Neural progenitor cell (in vitro differentiated cells): ENCODE results near the gene OR10A6. TPM values are rescaled to one million over a fixed set of nuclear protein-coding genes. Genes with fewer than 3 reads are reported as not detected.

Experiments
- DNase-seq: peaks from one replicate; pipeline ENCODE4 v3.0.0-alpha.2; 2016; ENCODE audit warnings: low spot score
- H2AFZ ChIP-seq: fragments of 200-600 bp; sonication (generic); replicated peaks from 2 replicates; pipeline ENCODE4 v1.6.1; 2016; ENCODE audit warnings: antibody characterized with exemption
- H3F3A ChIP-seq: fragments of 200-600 bp; sonication (generic); 2 replicates; pipeline ENCODE4 v1.6.1; 2016; ENCODE audit warnings: antibody characterized with exemption, low read depth
- H3K27ac ChIP-seq: fragments of 200-600 bp; sonication (generic); 2 replicates; pipeline ENCODE4 v1.5.1; 2016; ENCODE audit warnings: mild to moderate bottlenecking
- H3K27me3 ChIP-seq: fragments of 200-600 bp; sonication (generic); 2 replicates; pipeline ENCODE4 v1.6.1; 2016; ENCODE audit warnings: mild to moderate bottlenecking, moderate library complexity
- H3K36me3 ChIP-seq: fragments of 200-600 bp; sonication (generic); 2 replicates; pipeline ENCODE4 v1.5.1; 2016
- H3K4me1 ChIP-seq: fragments of 200-600 bp; sonication (generic); 2 replicates; pipeline ENCODE4 v1.6.1; 2016; ENCODE audit warnings: mixed run types
- H3K4me2 ChIP-seq: fragments of 200-600 bp; sonication (generic); 2 replicates; pipeline ENCODE4 v1.6.1; 2016
- H3K4me3 ChIP-seq: fragments of 200-600 bp; sonication (generic); 2 replicates; pipeline ENCODE4 v1.5.1; 2016
- H3K79me2 ChIP-seq: fragments of 200-600 bp; sonication (generic); 2 replicates; pipeline ENCODE4 v1.6.1; 2016; ENCODE audit warnings: low read depth
- H3K9ac ChIP-seq: fragments of 200-600 bp; sonication (generic); 2 replicates; pipeline ENCODE4 v1.6.1; 2016
- H3K9me3 ChIP-seq: fragments of 200-600 bp; sonication (generic); 2 replicates; pipeline ENCODE4 v1.5.1; 2016; ENCODE audit warnings: low read depth
- H4K20me1 ChIP-seq: fragments of 200-600 bp; sonication (generic); 2 replicates; pipeline ENCODE4 v1.6.1; 2016; ENCODE audit warnings: low read depth
- H3K27ac Mint-ChIP-seq: 3 replicates; pipeline ENCODE4 v1.8.0; 2021; ENCODE audit warnings: mixed read lengths
- H3K27me3 Mint-ChIP-seq: 2 replicates; pipeline ENCODE4 v1.8.0; 2022; ENCODE audit warnings: low read depth, mild to moderate bottlenecking, inconsistent platforms, moderate library complexity, mixed read lengths; ENCODE audit not compliant: insufficient read depth
- H3K36me3 Mint-ChIP-seq: 3 replicates; pipeline ENCODE4 v1.8.0; 2021; ENCODE audit warnings: mixed read lengths
- H3K4me1 Mint-ChIP-seq: 3 replicates; pipeline ENCODE4 v1.8.0; 2021; ENCODE audit warnings: mixed read lengths
- H3K4me3 Mint-ChIP-seq: 3 replicates; pipeline ENCODE4 v1.8.0; 2021; ENCODE audit warnings: mild to moderate bottlenecking, moderate library complexity, mixed read lengths
- H3K9me3 Mint-ChIP-seq: 3 replicates; pipeline ENCODE4 v1.8.0; 2020; ENCODE audit warnings: mixed read lengths
- EZH2 ChIP-seq: fragments of 200-600 bp; sonication (generic); IDR thresholded peaks from 2 replicates; pipeline ENCODE4 v1.6.1; 2017; ENCODE audit warnings: antibody characterized with exemption, mild to moderate bottlenecking, moderate library complexity
- EZH2phosphoT487 ChIP-seq: fragments of 200-600 bp; sonication (generic); IDR thresholded peaks from 2 replicates; pipeline ENCODE4 v1.6.1; 2017; ENCODE audit warnings: antibody characterized with exemption
- total RNA-seq: library from RNA; depleted of rRNA; stranded (reverse); fragments of >200 nt; gene quantifications from 2 replicates; pipeline ENCODE4 v1.2.3, GENCODE V29; 2015; ENCODE audit warnings: low replicate concordance
- TF ChIP-seq, protein P1 (sequence below): fragments of 200-600 bp; sonication (generic); IDR thresholded peaks from 2 replicates; pipeline ENCODE4 v1.5.1; 2017; ENCODE audit warnings: antibody characterized with exemption, mild to moderate bottlenecking

Gene OR10A6
- total RNA-seq, 1 donor from 2014 or later: not detected

- TF ChIP-seq EZH2: no peak
- TF ChIP-seq, protein P1, sequence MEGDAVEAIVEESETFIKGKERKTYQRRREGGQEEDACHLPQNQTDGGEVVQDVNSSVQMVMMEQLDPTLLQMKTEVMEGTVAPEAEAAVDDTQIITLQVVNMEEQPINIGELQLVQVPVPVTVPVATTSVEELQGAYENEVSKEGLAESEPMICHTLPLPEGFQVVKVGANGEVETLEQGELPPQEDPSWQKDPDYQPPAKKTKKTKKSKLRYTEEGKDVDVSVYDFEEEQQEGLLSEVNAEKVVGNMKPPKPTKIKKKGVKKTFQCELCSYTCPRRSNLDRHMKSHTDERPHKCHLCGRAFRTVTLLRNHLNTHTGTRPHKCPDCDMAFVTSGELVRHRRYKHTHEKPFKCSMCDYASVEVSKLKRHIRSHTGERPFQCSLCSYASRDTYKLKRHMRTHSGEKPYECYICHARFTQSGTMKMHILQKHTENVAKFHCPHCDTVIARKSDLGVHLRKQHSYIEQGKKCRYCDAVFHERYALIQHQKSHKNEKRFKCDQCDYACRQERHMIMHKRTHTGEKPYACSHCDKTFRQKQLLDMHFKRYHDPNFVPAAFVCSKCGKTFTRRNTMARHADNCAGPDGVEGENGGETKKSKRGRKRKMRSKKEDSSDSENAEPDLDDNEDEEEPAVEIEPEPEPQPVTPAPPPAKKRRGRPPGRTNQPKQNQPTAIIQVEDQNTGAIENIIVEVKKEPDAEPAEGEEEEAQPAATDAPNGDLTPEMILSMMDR: no peak
- no peak for TF ChIP-seq EZH2phosphoT487
- H3K4me2 ChIP-seq: no peak overlapping the region
- no peaks in the 10 kb centered on the region for H3K27me3 Mint-ChIP-seq
- no peaks in the 10 kb centered on the region for H3K9me3 ChIP-seq
- H3K4me3 Mint-ChIP-seq: no peak overlapping the region
- H3K4me1 Mint-ChIP-seq: peaks cover 33% of the 10 kb centered on the region
- H3K79me2 ChIP-seq: no peaks in the 10 kb centered on the region
- H3K27ac Mint-ChIP-seq: no peak overlapping the region
- no peaks in the 10 kb centered on the region for H3K27me3 ChIP-seq
- H3K36me3 ChIP-seq: no peaks in the 10 kb centered on the region
- H3K9me3 Mint-ChIP-seq: no peaks in the 10 kb centered on the region
- no peak for DNase-seq
- H3K27ac ChIP-seq: no peak overlapping the region
- no peak overlapping the region for H3K9ac ChIP-seq
- H4K20me1 ChIP-seq: no peaks in the 10 kb centered on the region
- no peak overlapping the region for H3K4me3 ChIP-seq
- H3K36me3 Mint-ChIP-seq: no peaks in the 10 kb centered on the region
- peak overlapping the region; percentile 90 for H2AFZ ChIP-seq
- H3F3A ChIP-seq: no peaks in the 10 kb centered on the region
- H3K4me1 ChIP-seq: no peaks in the 10 kb centered on the region
Observed at GRCh38 chr11:7893796-7894195, 37.3 kb downstream of the OR10A6 start.

- H3K4me3 Mint-ChIP-seq: no peak overlapping the region
- H3K36me3 Mint-ChIP-seq: no peaks in the 10 kb centered on the region
- no peak overlapping the region for H3K27ac ChIP-seq
- H3K27me3 Mint-ChIP-seq: peaks cover 2% of the 10 kb centered on the region
- TF ChIP-seq EZH2: no peak
- TF ChIP-seq, protein P1: peak; percentile 78
- TF ChIP-seq EZH2phosphoT487: no peak
- peak overlapping the region; percentile 23 for H3K27ac Mint-ChIP-seq
- peaks cover 2% of the 10 kb centered on the region for H3K9me3 Mint-ChIP-seq
- H2AFZ ChIP-seq: peak overlapping the region; percentile 90
- peaks cover 36% of the 10 kb centered on the region for H3K4me1 Mint-ChIP-seq
- H3K9ac ChIP-seq: no peak overlapping the region
- H3K4me1 ChIP-seq: no peaks in the 10 kb centered on the region
- no peak overlapping the region for H3K4me2 ChIP-seq
- no peaks in the 10 kb centered on the region for H3F3A ChIP-seq
- no peaks in the 10 kb centered on the region for H3K79me2 ChIP-seq
- H3K27me3 ChIP-seq: no peaks in the 10 kb centered on the region
- no peaks in the 10 kb centered on the region for H3K9me3 ChIP-seq
- H3K36me3 ChIP-seq: no peaks in the 10 kb centered on the region
- peak; percentile 60 for DNase-seq
- H4K20me1 ChIP-seq: no peaks in the 10 kb centered on the region
- no peak overlapping the region for H3K4me3 ChIP-seq
Observed at GRCh38 chr11:7892840-7893254, 38.2 kb downstream of the OR10A6 start.

GRCh38 chr11:7892059-7892699, 38.9 kb downstream of the OR10A6 start:
- Histone ChIP-seq H3K4me3 (no peak overlapping the region), H3K4me1 (no peaks in the 10 kb centered on the region), H3K4me2 (no peak overlapping the region), H4K20me1 (no peaks in the 10 kb centered on the region), H2AFZ (peak overlapping the region; percentile 90), H3K27ac (no peak overlapping the region), H3K36me3 (no peaks in the 10 kb centered on the region), H3K79me2 (no peaks in the 10 kb centered on the region), H3K27me3 (no peaks in the 10 kb centered on the region), H3K9ac (no peak overlapping the region), H3F3A (no peaks in the 10 kb centered on the region), H3K9me3 (no peaks in the 10 kb centered on the region)
- peaks cover 36% of the 10 kb centered on the region for H3K4me1 Mint-ChIP-seq
- peaks cover 2% of the 10 kb centered on the region for H3K27me3 Mint-ChIP-seq
- TF ChIP-seq EZH2 (no peak), EZH2phosphoT487 (no peak)
- TF ChIP-seq, protein P1: no peak
- no peaks in the 10 kb centered on the region for H3K36me3 Mint-ChIP-seq
- no peak for DNase-seq
- H3K4me3 Mint-ChIP-seq: no peak overlapping the region
- peaks cover 2% of the 10 kb centered on the region for H3K9me3 Mint-ChIP-seq
- H3K27ac Mint-ChIP-seq: no peak overlapping the region
